K562 (cell line): ENCODE results near the gene DNAJC17.

Experiments
- CAMTA2 ChIP-seq: fragments of 250-450 bp; sonication (Bioruptor Pico); conservative IDR thresholded peaks from 2 replicates; pipeline ENCODE4 v1.5.1; 2022
- CBX3 ChIP-seq, 2 experiments: IDR thresholded peaks; 1 replicate in 1 of 2; 2 replicates in 1 of 2; pipeline ENCODE4 v1.6.1; 2012; ENCODE audit warnings: inconsistent platforms in 2 of 2, low read length in 2 of 2, borderline replicate concordance in 1 of 2, control low read depth in 1 of 2
- CGGBP1 ChIP-seq: fragments of 250-450 bp; sonication (Bioruptor Pico); IDR thresholded peaks from 2 replicates; pipeline ENCODE4 v1.9.0; 2021; ENCODE audit warnings: mild to moderate bottlenecking
- ERF ChIP-seq: fragments of 450-650 bp; formaldehyde crosslinking; IDR thresholded peaks from 2 replicates; pipeline ENCODE4 v1.4.0; 2020; ENCODE audit warnings: mild to moderate bottlenecking, mixed read lengths
- EZH2 ChIP-seq: IDR thresholded peaks from 2 replicates; pipeline ENCODE4 v1.6.1; 2012; ENCODE audit warnings: low read depth, mild to moderate bottlenecking, inconsistent platforms, low read length, borderline replicate concordance
- FOXO4 ChIP-seq: fragments of 450-650 bp; formaldehyde crosslinking; IDR thresholded peaks from 2 replicates; pipeline ENCODE4 v1.4.0; 2020; ENCODE audit warnings: mild to moderate bottlenecking, moderate library complexity
- FOXP1 ChIP-seq: sonication (generic); formaldehyde crosslinking; IDR thresholded peaks from 2 replicates; pipeline ENCODE4 v1.8.0; 2022; ENCODE audit warnings: mild to moderate bottlenecking, missing genetic modification reagents
- IRF1 ChIP-seq: sonication (generic); formaldehyde crosslinking; IDR thresholded peaks from 2 replicates; pipeline ENCODE4 v1.8.0; 2022; ENCODE audit warnings: missing genetic modification reagents, mild to moderate bottlenecking, borderline replicate concordance
- MAFG ChIP-seq: fragments of 450-650 bp; conservative IDR thresholded peaks from 2 replicates; pipeline ENCODE4 v1.6.1; 2016; ENCODE audit warnings: missing genetic modification characterization, missing compliant biosample characterization
- MAZ ChIP-seq, 2 experiments: fragments of 450-650 bp in 1 of 2; sonication (generic) in 1 of 2; formaldehyde crosslinking; IDR thresholded peaks in 1 of 2; conservative IDR thresholded peaks in 1 of 2; 2 replicates each; pipeline versions ENCODE4 v1.4.0 to v1.5.0; 2020; ENCODE audit warnings: mild to moderate bottlenecking in 1 of 2, missing genetic modification reagents in 1 of 2
- NCOA1 ChIP-seq: fragments of 450-650 bp; IDR thresholded peaks from 2 replicates; pipeline ENCODE4 v1.6.1; 2016; ENCODE audit warnings: low read depth
- POLR2A ChIP-seq: fragments of 450-650 bp; conservative IDR thresholded peaks from 2 replicates; pipeline ENCODE4 v1.6.1; 2016
- ZNF134 ChIP-seq: fragments of 250-450 bp; sonication (Bioruptor Pico); conservative IDR thresholded peaks from 2 replicates; pipeline ENCODE4 v1.4.0; 2020
- TF ChIP-seq, protein P1 (sequence below), 3 experiments: IDR thresholded peaks in 2 of 3; conservative IDR thresholded peaks in 1 of 3; 2 replicates each; pipeline ENCODE4 v1.5.1; 2011 to 2012; ENCODE audit warnings: low read length in 3 of 3, mild to moderate bottlenecking in 3 of 3, control low read depth in 2 of 3, improper control_type of control experiment in 1 of 3, inconsistent platforms in 1 of 3, low read depth in 1 of 3, mixed read lengths in 1 of 3, moderate library complexity in 1 of 3; ENCODE audit not compliant: insufficient read depth in 2 of 3

- TF ChIP-seq IRF1 (CRISPR knock-in tag) = no peak
- TF ChIP-seq CBX3 (IDR thresholded peaks at IDR 0.05; ENCODE audit: borderline replicate concordance in 1 of 2, low read length in 2 of 2) = no peak
- no peak for TF ChIP-seq CGGBP1 (CRISPR knock-in tag)
- no peak for TF ChIP-seq CAMTA2 (CRISPR knock-in tag)
- no peak for TF ChIP-seq NCOA1
- TF ChIP-seq POLR2A = no peak
- no peak for TF ChIP-seq MAZ (CRISPR knock-in tag; conservative IDR thresholded peaks at IDR 0.05 in 1 of 2, IDR thresholded peaks at IDR 0.05 in 1 of 2)
- TF ChIP-seq EZH2 = no peak
- no peak for TF ChIP-seq FOXO4 (CRISPR knock-in tag)
- TF ChIP-seq, protein P1, sequence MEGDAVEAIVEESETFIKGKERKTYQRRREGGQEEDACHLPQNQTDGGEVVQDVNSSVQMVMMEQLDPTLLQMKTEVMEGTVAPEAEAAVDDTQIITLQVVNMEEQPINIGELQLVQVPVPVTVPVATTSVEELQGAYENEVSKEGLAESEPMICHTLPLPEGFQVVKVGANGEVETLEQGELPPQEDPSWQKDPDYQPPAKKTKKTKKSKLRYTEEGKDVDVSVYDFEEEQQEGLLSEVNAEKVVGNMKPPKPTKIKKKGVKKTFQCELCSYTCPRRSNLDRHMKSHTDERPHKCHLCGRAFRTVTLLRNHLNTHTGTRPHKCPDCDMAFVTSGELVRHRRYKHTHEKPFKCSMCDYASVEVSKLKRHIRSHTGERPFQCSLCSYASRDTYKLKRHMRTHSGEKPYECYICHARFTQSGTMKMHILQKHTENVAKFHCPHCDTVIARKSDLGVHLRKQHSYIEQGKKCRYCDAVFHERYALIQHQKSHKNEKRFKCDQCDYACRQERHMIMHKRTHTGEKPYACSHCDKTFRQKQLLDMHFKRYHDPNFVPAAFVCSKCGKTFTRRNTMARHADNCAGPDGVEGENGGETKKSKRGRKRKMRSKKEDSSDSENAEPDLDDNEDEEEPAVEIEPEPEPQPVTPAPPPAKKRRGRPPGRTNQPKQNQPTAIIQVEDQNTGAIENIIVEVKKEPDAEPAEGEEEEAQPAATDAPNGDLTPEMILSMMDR (IDR thresholded peaks at IDR 0.05 in 2 of 3, conservative IDR thresholded peaks at IDR 0.05 in 1 of 3; ENCODE audit: insufficient read depth in 2 of 3, low read depth in 1 of 3, low read length in 3 of 3) = no peak
- no peak for TF ChIP-seq FOXP1 (CRISPR knock-in tag)
- no peak for TF ChIP-seq ZNF134 (CRISPR knock-in tag)
- no peak for TF ChIP-seq MAFG (tag)
- TF ChIP-seq ERF = no peak
Measured at GRCh38 chr15:40746916-40747418, 60.3 kb downstream of the DNAJC17 start.
